ENCODE measurements around the gene CAMTA1. TPM values are rescaled to one million over a fixed set of nuclear protein-coding genes. Genes with fewer than 3 reads are reported as not detected.

CAMTA1 gene
- total and polyA plus RNA-seq, 9 of the 15 experiments (the other 6 are each of a cell fraction or from before 2014, with no cell fraction given): 43.9 to 161 (median 65.9) TPM

- no peaks in the 10 kb centered on the region for H3K4me1 ChIP-seq (replicated peaks in 1 of 2; ENCODE audit: control insufficient read depth in 2 of 2, insufficient read depth in 2 of 2, low read length in 2 of 2)
- H3K79me2 ChIP-seq (ENCODE audit: control insufficient read depth, insufficient read depth, low read length): no peaks in the 10 kb centered on the region
- ATAC-seq (no peak), FAIRE-seq (no peak), DNase-seq (ENCODE audit: extremely low read depth in 1 of 4, low spot score in 3 of 4) (no peak)
- H3K4me3 ChIP-seq: no peak overlapping the region
- no peaks in the 10 kb centered on the region for H3K36me3 ChIP-seq (ENCODE audit: control insufficient read depth, insufficient read depth, low read length)
- POLR2A ChIA-PET: interaction anchor here (0.6 to 1.0 kb wide), 3 partner anchors 11 to 53 kb away, joined by 3 read pairs; no protein-coding TSS in a partner anchor
- BruUV-seq (replicated peaks): no TSS peak
- TF ChIP-seq FUS (optimal IDR thresholded peaks at IDR 0.05; ENCODE audit: low read depth, low read length) (no peak), CBFA2T2 (conservative IDR thresholded peaks at IDR 0.05) (no peak), MLLT1 (IDR thresholded peaks at IDR 0.05) (no peak), ZNF398 (CRISPR knock-in tag; IDR thresholded peaks at IDR 0.05) (no peak), XRCC5 (IDR thresholded peaks at IDR 0.05; ENCODE audit: low read depth, low read length) (no peak), ETS2 (tag; IDR thresholded peaks at IDR 0.05; ENCODE audit: borderline replicate concordance, poor library complexity, severe bottlenecking) (no peak)
- TF ChIP-seq, protein P1, sequence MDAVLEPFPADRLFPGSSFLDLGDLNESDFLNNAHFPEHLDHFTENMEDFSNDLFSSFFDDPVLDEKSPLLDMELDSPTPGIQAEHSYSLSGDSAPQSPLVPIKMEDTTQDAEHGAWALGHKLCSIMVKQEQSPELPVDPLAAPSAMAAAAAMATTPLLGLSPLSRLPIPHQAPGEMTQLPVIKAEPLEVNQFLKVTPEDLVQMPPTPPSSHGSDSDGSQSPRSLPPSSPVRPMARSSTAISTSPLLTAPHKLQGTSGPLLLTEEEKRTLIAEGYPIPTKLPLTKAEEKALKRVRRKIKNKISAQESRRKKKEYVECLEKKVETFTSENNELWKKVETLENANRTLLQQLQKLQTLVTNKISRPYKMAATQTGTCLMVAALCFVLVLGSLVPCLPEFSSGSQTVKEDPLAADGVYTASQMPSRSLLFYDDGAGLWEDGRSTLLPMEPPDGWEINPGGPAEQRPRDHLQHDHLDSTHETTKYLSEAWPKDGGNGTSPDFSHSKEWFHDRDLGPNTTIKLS (IDR thresholded peaks at IDR 0.05; ENCODE audit: borderline replicate concordance, low read depth): no peak
- H3K27ac ChIP-seq (ENCODE audit: extremely low read depth, low read depth, low read length): no peak overlapping the region
- peaks cover 2 to 48% of the 10 kb centered on the region in 2 experiments; a peak in 3 of 5 replicates for H3K27me3 ChIP-seq (ENCODE audit: control insufficient read depth in 2 of 2, insufficient read depth in 2 of 2, low read length in 2 of 2)
- H3K9ac ChIP-seq (ENCODE audit: insufficient read depth in 1 of 2, low read depth in 2 of 2, low read length in 2 of 2): no peak overlapping the region
- CTCF ChIA-PET (ENCODE audit: low intra/inter-chr PET ratio): no interaction called here
- intact Hi-C loops (cut with micrococcal nuclease): no loop called here
- peaks cover 12% of the 10 kb centered on the region; the same call in 1 of the 2 replicates for H4K20me1 ChIP-seq (replicated peaks; ENCODE audit: control insufficient read depth, insufficient read depth, low read length)
- H2AFZ ChIP-seq (ENCODE audit: low read depth, low read length): no peak overlapping the region
- H3K9me1 ChIP-seq (ENCODE audit: control insufficient read depth, insufficient read depth, low read length): no peaks in the 10 kb centered on the region
- no peak overlapping the region for H3K4me2 ChIP-seq (ENCODE audit: insufficient read depth, low read length)
- H3K9me3 ChIP-seq (replicated peaks; ENCODE audit: control insufficient read depth, insufficient read depth, low read depth, low read length): no peaks in the 10 kb centered on the region
- in situ Hi-C loops (cut with MboI): no loop called here
- WGBS (ENCODE audit: insufficient coverage, low coverage, missing lambda C conversion rate): 1% methylated on average over 9 of the region's 11 CpGs
Measured at GRCh38 chr1:7388141-7388487, 602.9 kb downstream of the CAMTA1 start.
